Measurements from ENCODE around the gene PARD3B. TPM values are rescaled to one million over a fixed set of nuclear protein-coding genes. Genes with fewer than 3 reads are reported as not detected.

Gene PARD3B
- total and polyA plus RNA-seq, 2 of the 8 experiments (the other 6 are each of a cell fraction or from before 2014, with no cell fraction given): 1.2 to 5.7 TPM

- H3K18ac ChIP-seq (ENCODE audit: extremely low read depth, low read length): peak overlapping the region; percentile 19; the same call in 1 of the 2 replicates
- no peaks in the 10 kb centered on the region for H3K9me3 ChIP-seq (ENCODE audit: insufficient read depth in 2 of 2, low read depth in 1 of 2, low read length in 1 of 2)
- no peak overlapping the region; a peak in 1 of 4 replicates for H3K4me2 ChIP-seq (ENCODE audit: insufficient read depth in 1 of 2, low read depth in 2 of 2, low read length in 2 of 2)
- no peak overlapping the region for H2BK5ac ChIP-seq (ENCODE audit: low read depth, low read length)
- no peak overlapping the region for H4K5ac ChIP-seq (ENCODE audit: insufficient read length, low read depth, low read length)
- no peaks in the 10 kb centered on the region for H3K36me3 ChIP-seq (ENCODE audit: control insufficient read depth in 2 of 4, insufficient read depth in 4 of 4, low read length in 3 of 4)
- H2BK12ac ChIP-seq (ENCODE audit: low read depth, low read length): no peak overlapping the region
- peaks cover 0 to 3% (median 0%) of the 10 kb centered on the region in 4 experiments; a peak in 2 of 7 replicates for H3K4me1 ChIP-seq (replicated peaks in 1 of 4; ENCODE audit: control insufficient read depth in 3 of 4, insufficient read depth in 4 of 4, low read length in 3 of 4)
- no peak for TF ChIP-seq BCL11A (IDR thresholded peaks at IDR 0.05; ENCODE audit: low read depth in 2 of 2, low read length in 2 of 2)
- peak overlapping the region in 1 of 4 experiments; percentile 34; a peak in 2 of 7 replicates for H3K9ac ChIP-seq (replicated peaks in 1 of 4; ENCODE audit: extremely low read depth in 1 of 4, low read depth in 3 of 4, low read length in 3 of 4)
- FAIRE-seq (no peak), DNase-seq (ENCODE audit: low read depth in 1 of 2, low spot score in 2 of 2) (no peak)
- no peaks in the 10 kb centered on the region for H3K27me3 ChIP-seq (replicated peaks in 1 of 4; ENCODE audit: control insufficient read depth in 3 of 4, extremely low read depth in 1 of 4, insufficient read depth in 3 of 4, low read length in 3 of 4)
- H4K20me1 ChIP-seq (replicated peaks in 1 of 2; ENCODE audit: control insufficient read depth in 1 of 2, insufficient read depth in 2 of 2, low read length in 2 of 2): no peaks in the 10 kb centered on the region
- H2BK120ac ChIP-seq (replicated peaks; ENCODE audit: low read depth, low read length): no peak overlapping the region
- H3K23ac ChIP-seq (ENCODE audit: insufficient read length): no peak overlapping the region
- H2AK5ac ChIP-seq (ENCODE audit: low read depth, low read length): no peak overlapping the region
- H3K79me2 ChIP-seq (ENCODE audit: control insufficient read depth in 1 of 2, insufficient read depth in 2 of 2, low read length in 2 of 2): no peaks in the 10 kb centered on the region
- H2AFZ ChIP-seq (ENCODE audit: low read length): no peak overlapping the region
- POLR2A ChIA-PET (ENCODE audit: partially characterized antibody): no interaction called here
- WGBS, 2 experiments (ENCODE audit: extremely low coverage in 1 of 2, insufficient coverage in 1 of 2, insufficient read length in 1 of 2, insufficient replicate concordance in 2 of 2, low coverage in 1 of 2, low lambda C conversion rate in 2 of 2, missing lambda C conversion rate in 1 of 2): 70% methylated on average over 7 of the region's 7 CpGs; no CpG with 5 or more reads in 1 of the 2 experiments
- no peak overlapping the region for H3K4me3 ChIP-seq (ENCODE audit: extremely low read depth in 1 of 4, insufficient read depth in 2 of 4, low read depth in 3 of 4, low read length in 4 of 4)
- H3K56ac ChIP-seq (replicated peaks; ENCODE audit: insufficient read length, low read depth, low read length): no peak overlapping the region
- CTCF ChIA-PET (ENCODE audit: partially characterized antibody): interaction anchor here (0.6 to 1.8 kb wide), 8 partner anchors 9 to 1437 kb away, joined by 3 to 7 read pairs (median 4); no protein-coding TSS in a partner anchor
- H2BK20ac ChIP-seq (ENCODE audit: low read length): no peak overlapping the region
- no peak overlapping the region for H3K14ac ChIP-seq (ENCODE audit: insufficient read length)
- H3K4ac ChIP-seq (replicated peaks; ENCODE audit: insufficient read length, low read depth, low read length): no peak overlapping the region
- H4K91ac ChIP-seq (replicated peaks; ENCODE audit: insufficient read length, low read length): no peak overlapping the region
- no peak overlapping the region for H4K8ac ChIP-seq (ENCODE audit: extremely low read depth, insufficient read depth, low read length)
- no peaks in the 10 kb centered on the region for H3K23me2 ChIP-seq (ENCODE audit: low read depth, low read length)
- H3K79me1 ChIP-seq (ENCODE audit: low read depth, low read length): no peaks in the 10 kb centered on the region
- H2BK15ac ChIP-seq (ENCODE audit: low read length): no peak overlapping the region; the same call in 1 of the 2 replicates
- H3K27ac ChIP-seq (ENCODE audit: low read depth, low read length): no peak overlapping the region
Measured at GRCh38 chr2:205545971-205546816, 1000.9 kb downstream of the PARD3B start.

Data from H1 (cell line).